Panc1 (cell line): ENCODE measurements around the gene ENPP7.

Experiments
- SIN3A ChIP-seq: IDR thresholded peaks from 2 replicates; pipeline ENCODE4 v1.6.1; 2012; ENCODE audit warnings: low read depth, mild to moderate bottlenecking, low read length, moderate library complexity, borderline replicate concordance; ENCODE audit not compliant: insufficient read depth
- TCF7L2 ChIP-seq: IDR thresholded peaks from 2 replicates; pipeline ENCODE4 v1.6.1; 2011; ENCODE audit warnings: mild to moderate bottlenecking, low read depth, low read length, inconsistent platforms
- TF ChIP-seq, protein P1 (sequence below): fragments of 450-650 bp; IDR thresholded peaks from 2 replicates; pipeline ENCODE4 v1.5.1; 2017; ENCODE audit warnings: mild to moderate bottlenecking
- TF ChIP-seq, protein P2 (sequence below), 2 experiments: IDR thresholded peaks; 2 replicates each; pipeline ENCODE4 v1.6.1; 2011 to 2012; ENCODE audit warnings: low read depth in 2 of 2, control low read depth in 1 of 2, low read length in 1 of 2, mild to moderate bottlenecking in 1 of 2, moderate library complexity in 1 of 2; ENCODE audit not compliant: insufficient read depth in 1 of 2

DNA sequence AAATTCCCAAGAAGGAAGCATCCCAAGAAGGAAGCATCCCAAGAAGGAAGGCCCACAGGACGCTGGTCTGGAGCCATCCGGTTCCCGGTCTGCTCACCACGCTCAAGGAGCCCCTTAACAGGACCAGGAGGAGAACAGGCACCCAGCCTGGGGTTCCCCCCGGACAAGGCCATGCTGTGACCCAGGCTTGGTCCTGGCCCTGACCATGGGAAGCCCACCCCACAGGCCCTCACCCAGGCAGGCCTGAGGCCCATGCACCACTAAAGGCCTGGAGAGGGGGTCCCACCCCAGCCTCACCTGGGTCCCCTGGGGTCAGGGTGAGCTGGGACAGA, 340 bp upstream of the ENPP7 start:
- TF ChIP-seq, protein P1, sequence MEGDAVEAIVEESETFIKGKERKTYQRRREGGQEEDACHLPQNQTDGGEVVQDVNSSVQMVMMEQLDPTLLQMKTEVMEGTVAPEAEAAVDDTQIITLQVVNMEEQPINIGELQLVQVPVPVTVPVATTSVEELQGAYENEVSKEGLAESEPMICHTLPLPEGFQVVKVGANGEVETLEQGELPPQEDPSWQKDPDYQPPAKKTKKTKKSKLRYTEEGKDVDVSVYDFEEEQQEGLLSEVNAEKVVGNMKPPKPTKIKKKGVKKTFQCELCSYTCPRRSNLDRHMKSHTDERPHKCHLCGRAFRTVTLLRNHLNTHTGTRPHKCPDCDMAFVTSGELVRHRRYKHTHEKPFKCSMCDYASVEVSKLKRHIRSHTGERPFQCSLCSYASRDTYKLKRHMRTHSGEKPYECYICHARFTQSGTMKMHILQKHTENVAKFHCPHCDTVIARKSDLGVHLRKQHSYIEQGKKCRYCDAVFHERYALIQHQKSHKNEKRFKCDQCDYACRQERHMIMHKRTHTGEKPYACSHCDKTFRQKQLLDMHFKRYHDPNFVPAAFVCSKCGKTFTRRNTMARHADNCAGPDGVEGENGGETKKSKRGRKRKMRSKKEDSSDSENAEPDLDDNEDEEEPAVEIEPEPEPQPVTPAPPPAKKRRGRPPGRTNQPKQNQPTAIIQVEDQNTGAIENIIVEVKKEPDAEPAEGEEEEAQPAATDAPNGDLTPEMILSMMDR = no peak
- TF ChIP-seq SIN3A = no peak
- no peak for TF ChIP-seq TCF7L2
- TF ChIP-seq, protein P2, sequence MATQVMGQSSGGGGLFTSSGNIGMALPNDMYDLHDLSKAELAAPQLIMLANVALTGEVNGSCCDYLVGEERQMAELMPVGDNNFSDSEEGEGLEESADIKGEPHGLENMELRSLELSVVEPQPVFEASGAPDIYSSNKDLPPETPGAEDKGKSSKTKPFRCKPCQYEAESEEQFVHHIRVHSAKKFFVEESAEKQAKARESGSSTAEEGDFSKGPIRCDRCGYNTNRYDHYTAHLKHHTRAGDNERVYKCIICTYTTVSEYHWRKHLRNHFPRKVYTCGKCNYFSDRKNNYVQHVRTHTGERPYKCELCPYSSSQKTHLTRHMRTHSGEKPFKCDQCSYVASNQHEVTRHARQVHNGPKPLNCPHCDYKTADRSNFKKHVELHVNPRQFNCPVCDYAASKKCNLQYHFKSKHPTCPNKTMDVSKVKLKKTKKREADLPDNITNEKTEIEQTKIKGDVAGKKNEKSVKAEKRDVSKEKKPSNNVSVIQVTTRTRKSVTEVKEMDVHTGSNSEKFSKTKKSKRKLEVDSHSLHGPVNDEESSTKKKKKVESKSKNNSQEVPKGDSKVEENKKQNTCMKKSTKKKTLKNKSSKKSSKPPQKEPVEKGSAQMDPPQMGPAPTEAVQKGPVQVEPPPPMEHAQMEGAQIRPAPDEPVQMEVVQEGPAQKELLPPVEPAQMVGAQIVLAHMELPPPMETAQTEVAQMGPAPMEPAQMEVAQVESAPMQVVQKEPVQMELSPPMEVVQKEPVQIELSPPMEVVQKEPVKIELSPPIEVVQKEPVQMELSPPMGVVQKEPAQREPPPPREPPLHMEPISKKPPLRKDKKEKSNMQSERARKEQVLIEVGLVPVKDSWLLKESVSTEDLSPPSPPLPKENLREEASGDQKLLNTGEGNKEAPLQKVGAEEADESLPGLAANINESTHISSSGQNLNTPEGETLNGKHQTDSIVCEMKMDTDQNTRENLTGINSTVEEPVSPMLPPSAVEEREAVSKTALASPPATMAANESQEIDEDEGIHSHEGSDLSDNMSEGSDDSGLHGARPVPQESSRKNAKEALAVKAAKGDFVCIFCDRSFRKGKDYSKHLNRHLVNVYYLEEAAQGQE (IDR thresholded peaks at IDR 0.05; ENCODE audit: insufficient read depth in 1 of 2, low read depth in 2 of 2, low read length in 1 of 2) = no peak
